C4-2B (cell line): ENCODE data around the gene EXOC7.

Experiments
- CTCF ChIP-seq: fragments of 450-650 bp; conservative IDR thresholded peaks from 2 replicates; pipeline ENCODE4 v1.5.1; 2017; ENCODE audit warnings: mild to moderate bottlenecking
- ZFX ChIP-seq: fragments of 450-650 bp; IDR thresholded peaks from 2 replicates; pipeline ENCODE4 v1.6.1; 2017

DNA sequence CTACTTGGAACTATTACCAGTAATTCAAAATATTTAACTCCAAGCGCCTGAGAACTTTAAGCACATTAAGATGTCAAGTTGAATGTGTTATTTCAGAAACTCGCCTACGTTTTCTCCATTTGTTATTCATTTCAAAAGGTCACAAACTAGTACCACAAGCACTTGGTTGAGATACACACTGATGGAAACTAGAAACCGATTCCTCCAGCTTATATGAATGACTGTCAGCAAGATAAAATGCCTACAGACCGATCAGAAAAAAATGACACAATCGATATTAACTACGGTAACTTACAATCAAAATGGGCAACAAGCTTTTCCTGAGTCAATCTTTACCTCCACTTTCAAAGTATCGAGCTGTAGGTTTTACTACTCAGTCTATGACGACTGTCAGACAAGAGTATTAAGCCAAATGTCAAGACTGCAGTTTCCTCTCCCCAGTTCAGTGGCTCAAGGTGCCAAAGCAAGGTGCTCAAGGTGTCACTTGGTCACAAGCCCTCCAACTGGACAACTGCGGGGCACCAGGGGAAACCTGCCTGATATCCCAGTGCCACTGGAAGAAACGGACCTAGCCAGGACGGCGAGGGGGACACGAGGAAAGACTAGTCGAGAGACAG, 31.9 kb downstream of the EXOC7 start:
- TF ChIP-seq CTCF (no peak), ZFX (no peak)
